Embryonic facial prominence (tissue), 1 donor: ENCODE data around the gene DNAAF2.
"Not testable (repeated sequence)": the region's sequence is repeated elsewhere in the genome, so short reads cannot be mapped to it uniquely, and the experiment has no call there.

Experiments
- DNase-seq: peaks from one replicate; pipeline ENCODE4 v3.0.0-alpha.2; 2016; ENCODE audit errors: extremely low spot score

DNAAF2 gene, protein sequence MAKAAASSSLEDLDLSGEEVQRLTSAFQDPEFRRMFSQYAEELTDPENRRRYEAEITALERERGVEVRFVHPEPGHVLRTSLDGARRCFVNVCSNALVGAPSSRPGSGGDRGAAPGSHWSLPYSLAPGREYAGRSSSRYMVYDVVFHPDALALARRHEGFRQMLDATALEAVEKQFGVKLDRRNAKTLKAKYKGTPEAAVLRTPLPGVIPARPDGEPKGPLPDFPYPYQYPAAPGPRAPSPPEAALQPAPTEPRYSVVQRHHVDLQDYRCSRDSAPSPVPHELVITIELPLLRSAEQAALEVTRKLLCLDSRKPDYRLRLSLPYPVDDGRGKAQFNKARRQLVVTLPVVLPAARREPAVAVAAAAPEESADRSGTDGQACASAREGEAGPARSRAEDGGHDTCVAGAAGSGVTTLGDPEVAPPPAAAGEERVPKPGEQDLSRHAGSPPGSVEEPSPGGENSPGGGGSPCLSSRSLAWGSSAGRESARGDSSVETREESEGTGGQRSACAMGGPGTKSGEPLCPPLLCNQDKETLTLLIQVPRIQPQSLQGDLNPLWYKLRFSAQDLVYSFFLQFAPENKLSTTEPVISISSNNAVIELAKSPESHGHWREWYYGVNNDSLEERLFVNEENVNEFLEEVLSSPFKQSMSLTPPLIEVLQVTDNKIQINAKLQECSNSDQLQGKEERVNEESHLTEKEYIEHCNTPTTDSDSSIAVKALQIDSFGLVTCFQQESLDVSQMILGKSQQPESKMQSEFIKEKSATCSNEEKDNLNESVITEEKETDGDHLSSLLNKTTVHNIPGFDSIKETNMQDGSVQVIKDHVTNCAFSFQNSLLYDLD

DNA sequence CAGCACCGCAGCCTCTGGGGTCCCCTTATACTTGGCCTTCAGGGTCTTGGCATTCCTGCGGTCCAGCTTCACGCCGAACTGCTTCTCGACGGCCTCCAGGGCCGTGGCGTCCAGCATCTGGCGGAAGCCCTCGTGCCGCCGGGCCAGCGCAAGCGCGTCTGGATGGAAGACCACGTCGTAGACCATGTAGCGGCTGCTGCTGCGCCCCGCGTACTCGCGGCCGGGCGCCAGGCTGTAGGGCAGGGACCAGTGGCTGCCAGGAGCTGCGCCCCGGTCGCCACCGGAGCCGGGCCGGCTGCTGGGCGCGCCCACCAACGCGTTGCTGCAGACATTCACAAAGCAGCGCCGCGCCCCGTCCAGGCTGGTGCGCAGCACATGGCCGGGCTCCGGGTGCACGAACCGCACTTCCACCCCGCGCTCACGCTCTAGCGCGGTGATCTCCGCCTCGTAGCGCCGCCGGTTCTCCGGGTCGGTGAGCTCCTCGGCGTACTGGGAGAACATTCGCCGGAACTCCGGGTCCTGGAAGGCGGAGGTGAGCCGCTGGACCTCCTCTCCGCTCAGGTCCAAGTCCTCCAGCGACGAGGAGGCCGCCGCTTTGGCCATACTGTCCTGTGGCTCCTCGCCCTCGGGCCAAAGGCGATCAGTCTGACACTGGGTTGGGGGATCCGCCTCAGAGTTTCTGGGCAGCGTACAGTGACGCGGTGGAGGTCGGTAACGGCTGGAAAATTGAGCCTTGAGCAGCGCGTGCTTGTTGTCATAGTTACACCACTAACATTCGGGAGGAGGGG lies at the start of gene DNAAF2:
DNAAF2 (minus strand) TSS at position 698 of the 788 bp plus-strand sequence; CDS start at position 603, 95 bp downstream.
- peak; percentile 77 for DNase-seq

DNA sequence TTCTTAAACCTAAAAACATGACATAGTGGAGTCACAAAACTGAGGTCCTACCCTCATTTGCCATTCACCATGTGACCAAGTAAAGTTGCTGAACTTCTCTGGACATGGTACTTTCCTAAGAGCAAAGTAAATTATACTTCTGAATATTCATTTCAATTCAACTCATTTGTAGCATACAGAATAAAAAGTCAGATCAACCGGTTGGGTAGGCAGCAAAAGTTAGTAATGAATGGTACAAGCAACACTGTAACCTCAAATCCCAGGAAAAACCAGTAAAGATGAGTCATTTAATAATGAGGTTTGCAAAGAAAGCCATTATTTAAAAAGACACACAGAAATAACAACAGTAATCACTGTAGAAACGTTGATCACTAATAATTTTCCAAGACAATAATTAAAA lies 44.2 kb upstream of the DNAAF2 start:
- DNase-seq: no peak

DNA sequence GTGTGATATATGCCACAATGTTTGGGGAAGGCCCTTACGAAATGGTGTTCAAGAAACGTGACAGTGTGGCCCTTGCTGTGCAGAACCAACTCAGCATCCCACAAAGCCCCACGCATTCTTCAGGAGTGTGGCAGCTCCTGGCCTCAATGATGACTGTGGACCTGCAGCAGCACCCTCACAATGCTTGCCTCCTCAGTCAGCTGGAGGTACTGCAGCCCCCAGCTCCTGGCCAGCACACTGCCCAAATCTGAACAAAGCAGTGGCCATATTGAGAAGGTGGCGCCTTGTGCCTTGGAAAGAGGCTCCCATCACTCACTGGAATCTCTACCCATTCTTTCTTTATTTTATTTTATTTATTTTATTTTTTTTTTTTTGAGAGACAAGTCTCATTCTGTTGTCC lies 42.6 kb upstream of the DNAAF2 start:
- no peak for DNase-seq

DNA sequence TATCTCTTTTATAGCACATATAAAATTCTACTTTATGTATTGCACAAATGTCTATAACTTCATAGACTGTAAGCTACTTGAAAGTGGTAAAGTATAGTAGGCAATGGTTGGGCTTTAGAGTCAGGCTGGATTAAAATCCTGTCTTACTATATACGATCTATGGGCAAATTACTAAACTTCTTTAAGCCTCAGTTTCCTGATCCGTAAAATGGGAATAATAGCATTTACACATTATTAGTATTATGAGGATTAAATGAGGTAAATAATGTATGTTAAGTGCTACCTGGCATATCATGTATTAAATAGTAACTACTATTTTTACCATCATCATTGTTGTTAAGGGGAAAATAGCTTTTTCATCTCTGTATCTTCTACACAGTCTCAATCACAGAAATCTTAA lies 38.5 kb upstream of the DNAAF2 start:
- no peak for DNase-seq

DNA sequence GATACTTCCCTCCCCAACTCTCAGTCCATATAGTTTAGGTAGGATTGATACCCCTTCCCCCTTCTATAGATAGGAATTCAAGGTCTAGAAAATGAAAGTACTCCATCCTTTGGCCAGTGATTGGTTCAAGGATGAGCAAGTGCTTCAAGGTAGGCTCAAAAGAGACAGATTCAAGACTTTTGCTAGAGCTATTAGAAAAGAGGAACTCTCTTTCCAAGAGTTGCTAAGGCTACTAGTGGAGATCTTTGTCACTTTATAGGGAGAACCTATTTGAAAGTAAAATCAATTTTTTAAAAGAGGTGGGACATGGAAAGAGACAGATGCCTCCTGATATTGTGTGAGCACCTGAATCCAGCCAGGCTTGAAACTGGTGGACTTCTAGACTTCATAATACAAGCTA lies 35.4 kb upstream of the DNAAF2 start:
- no peak for DNase-seq

DNA sequence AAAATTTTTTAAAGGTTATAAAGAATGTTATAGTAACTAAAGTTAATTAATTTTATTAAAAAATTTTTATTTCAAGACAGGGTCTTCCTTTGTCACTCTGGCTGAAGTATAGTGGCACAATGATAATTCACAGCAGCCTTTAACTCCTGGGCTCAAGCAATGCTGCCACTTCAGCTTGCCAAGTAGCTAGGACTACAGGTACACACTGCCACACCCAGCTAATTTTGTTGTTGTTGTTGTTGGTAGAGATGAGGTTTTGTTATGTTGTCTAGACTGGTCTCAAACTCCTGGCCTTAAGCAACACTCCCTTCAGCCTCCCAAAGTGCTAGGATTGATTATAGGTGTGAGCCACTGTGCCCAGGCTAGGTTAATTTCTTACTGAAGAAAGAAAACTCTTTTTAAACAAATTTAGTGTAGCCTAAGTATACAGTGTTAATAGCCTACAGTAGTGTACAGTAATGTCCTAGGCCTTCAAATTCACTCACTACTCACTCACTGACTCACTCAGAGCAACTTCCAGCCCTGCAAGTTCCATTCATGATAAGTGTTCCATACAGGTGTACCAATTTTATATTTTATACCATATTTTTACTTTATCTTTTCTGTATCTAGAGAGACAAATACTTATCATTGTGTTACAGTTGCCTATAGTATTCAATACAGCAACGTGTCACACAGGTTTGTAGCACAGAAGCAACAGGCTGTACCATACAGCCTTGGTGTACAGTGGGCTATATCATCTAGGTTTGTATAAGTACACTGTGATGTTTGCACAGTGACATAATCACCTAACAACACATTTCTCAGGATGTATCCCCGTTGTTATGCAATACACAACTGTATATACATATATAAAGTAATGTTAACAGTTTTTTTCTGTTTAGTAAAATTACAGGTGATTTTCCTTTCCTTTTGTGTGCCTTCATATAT lies 24.7 kb upstream of the DNAAF2 start:
- no peak for DNase-seq

DNA sequence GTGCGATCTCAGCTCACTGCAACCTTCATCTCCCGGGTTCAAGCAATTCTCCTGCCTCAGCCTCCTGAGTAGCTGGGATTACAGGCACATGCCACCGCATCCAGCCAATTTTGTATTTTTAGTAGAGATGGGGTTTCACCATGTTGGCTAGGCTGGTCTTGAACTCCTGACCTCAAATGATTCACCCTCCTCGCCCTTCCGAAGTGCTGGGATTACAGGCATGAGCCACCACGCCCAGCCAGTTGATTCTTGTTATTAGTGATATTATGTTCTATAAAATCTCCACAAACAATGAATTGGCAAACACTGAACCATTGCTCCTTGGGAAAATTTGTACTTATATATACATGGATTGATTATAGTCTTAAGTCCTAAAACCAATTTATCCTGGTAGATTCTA lies 22.5 kb upstream of the DNAAF2 start:
- not testable (repeated sequence) for DNase-seq

DNA sequence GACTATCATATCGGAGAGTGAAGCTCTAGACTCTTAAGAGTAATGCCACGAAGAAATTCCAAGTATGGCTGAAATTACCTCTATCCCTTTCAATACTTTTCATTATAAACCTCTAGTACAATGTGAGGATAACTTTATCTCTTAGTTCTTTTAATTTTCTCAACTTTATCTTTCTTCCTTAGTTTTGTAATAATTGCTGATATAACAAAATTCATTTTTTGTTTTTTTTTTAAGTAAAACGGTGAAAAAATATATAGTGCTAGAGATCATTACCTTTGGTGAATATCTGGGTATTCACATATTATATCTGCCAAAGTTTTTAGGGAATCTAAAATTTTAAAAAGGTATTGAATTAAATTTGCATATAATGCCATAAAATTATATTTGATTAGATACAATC lies 19.5 kb upstream of the DNAAF2 start:
- DNase-seq: no peak

DNA sequence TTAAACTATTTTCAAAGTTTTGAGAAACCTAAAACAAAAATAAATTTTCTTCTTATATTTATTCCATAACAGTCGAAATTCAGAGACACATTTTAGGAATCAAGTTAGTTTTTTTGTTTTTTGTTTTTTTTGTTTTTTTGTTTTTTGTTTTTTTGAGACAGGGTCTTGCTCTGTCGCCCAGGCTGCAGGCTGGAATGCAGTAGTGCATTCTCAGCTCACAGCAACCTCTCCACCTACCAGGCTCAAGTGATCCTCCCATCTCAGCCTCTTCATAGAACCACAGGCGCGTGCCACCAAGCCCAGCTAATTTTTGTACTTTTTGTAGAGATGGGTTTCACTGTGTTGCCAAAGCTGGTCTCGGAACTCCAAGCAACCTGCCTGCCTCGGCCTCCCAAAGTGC lies 18.5 kb upstream of the DNAAF2 start:
- no peak for DNase-seq

DNA sequence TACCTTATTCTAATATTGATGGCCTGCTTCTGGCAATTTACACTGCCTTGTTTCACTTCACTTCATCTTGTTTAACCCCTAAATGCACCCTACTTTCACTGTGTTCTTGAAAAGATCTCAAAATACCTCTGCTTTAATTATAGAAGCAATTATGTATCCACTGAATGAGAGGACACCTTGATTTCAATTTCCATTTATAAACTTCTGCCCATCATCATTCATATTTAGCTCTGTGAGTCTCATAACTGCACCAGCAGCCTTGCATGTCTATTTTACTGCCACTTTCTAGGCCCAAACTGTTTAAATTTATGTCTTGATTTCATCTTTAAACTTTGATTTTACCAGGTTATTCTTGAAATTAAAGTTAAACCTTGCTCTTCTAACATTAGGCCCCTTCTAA lies 7.1 kb upstream of the DNAAF2 start:
- DNase-seq: no peak

DNA sequence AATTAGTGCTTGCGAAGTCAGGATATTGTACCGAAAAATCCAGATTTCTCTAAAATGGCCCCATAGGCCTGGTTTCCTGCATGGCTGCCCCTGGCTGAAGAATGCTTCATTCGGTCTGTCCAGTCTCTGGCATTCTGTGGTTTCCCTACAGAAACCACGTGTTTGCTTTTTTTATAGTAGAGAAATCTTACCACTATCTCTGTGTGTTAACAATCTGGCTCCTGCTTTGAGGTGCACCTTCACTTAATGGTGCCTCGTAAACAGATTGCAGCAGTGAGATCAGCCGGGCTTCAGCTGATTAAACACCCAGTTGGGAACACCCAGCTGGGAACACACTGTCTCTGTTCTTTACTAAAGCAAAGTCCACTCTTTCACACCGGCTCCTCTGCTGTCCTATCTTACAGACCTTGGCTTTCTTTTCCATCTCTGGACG lies 6.7 kb upstream of the DNAAF2 start:
- DNase-seq: no peak

DNA sequence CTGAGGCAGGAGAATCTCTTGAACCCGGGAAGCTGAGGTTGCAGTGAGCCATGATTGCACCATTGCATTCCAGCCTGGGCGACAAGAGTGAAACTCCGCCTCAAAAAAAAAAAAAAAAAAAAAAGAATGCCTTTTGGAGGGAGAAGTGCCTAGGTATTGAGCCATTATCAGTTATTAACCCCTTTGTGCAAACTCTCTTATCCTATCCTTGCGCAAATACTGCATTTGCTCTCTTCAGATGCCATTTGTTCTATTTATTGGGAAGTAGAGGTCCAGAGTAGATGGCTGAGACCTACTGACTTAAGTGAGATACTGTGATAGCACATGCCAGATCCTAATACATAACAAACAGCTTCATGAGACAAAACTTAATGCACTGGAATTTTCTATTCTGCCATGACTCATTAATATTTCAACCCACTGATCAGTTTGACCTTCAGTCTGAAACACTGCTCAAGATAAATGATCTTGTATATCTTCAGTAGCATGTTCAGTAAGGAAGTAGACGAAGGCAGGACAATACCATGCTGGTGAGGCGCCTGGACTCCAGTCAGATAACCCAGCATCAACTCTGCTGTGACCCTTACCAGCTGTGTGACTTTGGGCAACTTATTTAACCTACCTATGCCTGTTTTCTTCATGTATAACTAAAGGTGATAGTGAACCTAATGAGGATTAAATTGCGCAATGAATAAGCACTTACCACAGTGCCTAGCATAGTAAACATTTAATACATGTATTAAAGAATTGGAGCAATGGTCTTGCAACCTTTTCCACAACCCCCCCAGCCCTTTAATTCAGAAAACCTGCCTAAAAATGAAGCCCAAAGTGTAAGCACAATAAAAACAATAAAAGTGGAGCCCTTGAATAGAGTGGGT lies 5.7 kb upstream of the DNAAF2 start:
- DNase-seq: no peak

DNA sequence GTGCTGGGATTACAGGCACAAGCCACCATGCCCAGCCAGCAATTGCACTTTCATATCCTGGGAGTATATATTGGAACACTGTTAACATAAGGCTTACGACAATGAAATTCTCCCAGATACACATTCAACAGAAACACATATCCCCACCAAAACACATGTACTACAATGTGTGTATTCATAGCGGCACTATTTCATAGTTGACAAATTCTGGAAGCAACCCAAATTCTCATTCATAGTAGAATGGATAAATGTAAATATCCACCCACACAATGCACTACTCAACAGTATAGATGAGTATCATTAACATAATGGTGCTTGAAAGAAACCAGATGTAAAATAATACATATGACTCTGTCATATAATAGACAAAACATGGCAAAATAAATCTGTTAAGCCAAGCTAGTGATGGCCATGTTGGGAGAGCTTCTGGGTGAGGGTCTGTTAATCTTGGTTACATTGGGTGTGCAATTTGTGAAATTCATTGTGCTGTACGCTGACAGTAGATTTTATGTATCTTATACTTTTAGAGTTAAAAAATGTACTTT lies 2.6 kb upstream of the DNAAF2 start:
- DNase-seq: no peak

DNA sequence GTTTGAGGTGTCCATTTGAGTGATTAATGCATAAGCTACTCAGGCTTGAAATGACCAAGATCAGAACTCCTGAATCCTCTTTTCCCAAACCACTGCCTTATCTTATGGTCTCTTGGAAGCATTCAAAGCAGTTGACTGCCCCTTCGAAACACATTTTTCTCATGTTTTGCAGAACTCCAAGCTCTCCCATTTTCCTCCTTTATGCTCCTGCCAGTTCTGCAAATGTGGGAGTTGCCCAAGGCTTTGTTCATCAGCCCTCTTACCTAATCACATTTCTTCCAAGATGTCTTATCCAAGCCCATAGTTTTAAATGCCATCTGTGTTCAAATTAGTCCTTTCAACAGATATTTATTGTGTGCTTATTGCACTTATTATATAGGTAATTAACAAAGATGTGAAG lies 1.8 kb upstream of the DNAAF2 start:
- no peak for DNase-seq

DNA sequence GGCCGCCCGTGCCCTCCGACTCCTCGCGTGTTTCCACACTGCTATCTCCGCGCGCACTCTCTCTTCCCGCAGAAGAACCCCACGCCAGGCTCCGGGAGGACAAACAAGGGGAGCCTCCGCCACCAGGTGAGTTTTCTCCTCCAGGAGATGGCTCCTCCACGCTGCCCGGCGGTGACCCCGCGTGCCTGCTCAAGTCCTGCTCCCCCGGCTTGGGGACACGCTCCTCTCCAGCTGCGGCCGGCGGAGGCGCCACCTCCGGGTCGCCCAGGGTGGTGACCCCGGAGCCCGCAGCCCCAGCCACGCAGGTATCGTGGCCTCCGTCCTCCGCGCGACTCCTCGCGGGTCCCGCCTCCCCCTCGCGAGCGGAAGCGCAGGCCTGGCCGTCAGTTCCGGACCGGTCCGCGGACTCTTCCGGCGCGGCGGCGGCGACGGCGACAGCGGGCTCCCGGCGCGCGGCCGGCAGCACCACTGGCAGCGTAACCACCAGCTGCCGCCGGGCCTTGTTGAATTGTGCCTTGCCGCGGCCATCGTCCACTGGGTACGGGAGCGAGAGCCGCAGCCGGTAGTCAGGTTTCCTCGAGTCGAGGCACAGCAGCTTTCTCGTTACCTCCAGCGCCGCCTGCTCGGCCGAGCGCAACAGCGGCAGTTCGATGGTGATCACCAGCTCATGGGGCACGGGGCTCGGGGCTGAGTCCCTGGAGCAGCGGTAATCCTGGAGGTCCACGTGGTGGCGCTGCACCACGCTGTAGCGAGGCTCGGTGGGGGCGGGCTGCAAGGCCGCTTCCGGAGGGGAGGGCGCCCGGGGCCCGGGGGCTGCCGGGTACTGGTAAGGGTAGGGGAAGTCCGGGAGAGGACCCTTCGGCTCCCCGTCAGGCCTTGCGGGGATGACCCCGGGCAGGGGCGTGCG lies 1.2 kb downstream of the DNAAF2 start:
- DNase-seq: peak; percentile 90

DNA sequence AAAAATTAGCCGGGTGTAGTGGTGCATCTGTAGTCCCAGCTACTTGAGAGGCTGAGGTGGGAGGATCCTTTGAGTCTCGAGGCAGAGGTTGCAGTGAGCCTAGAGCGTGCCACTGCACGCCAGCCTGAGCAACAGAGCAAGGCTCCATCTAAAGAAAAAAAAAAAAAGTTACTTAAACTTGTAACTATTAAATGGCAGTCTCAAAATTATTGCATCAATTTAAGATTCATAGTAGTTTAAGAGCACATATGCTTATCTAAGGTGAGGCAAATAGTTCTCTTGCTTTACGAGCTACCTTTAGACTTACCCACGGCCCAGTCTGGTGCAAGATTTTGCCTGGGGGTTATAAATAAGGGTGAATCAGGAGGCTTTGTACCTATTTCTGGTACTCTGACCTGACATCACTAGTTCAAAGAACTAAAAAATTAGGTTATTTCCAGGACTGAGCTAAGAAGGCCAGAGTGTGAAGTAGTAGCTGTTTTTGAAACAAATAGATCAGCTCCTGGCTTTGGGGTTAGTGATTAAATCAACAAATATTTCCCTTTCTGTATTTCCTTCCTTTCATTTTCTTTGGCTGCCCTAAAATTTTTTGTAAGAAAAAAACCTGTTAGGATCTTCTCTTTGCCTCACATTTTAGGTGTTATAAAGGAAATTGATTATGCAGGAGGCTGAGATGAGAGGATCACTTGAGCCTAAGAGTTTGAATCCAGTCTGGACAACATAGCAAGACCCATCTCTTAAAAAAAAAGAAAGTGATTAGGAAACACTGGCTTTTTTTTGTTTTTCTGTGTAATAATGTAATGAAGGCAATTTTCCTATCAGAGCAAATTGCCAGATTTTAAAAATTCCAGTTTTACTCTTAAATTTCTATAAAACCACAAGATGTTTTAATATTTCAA lies 10.9 kb downstream of the DNAAF2 start:
- no peak for DNase-seq

DNA sequence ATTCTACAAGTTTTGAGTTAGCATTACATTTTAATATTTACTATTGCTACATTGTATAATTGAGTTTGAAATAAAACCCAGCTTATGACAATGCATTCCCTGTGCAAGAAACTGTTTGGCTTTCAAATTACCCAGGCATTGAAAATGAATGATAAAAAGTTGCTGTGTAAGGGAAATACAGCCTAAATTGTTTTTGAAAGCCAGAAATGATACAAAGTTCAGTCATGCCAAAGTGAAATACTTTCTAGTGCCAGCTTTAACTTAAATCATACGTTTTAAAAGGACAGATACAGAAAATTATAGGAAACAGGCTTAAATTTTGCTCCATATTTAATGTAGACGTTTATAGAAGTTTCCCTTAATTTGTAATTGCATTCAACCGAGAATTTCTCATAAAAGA lies 11.7 kb downstream of the DNAAF2 start:
- no peak for DNase-seq
